Type B pancreatic cell (in vitro differentiated cells): ENCODE measurements around the gene CSPG5. TPM values are rescaled to one million over a fixed set of nuclear protein-coding genes. Genes with fewer than 3 reads are reported as not detected.

Experiments
- DNase-seq: peaks from one replicate; pipeline ENCODE4 v3.0.0; 2021; ENCODE audit warnings: mixed read lengths; ENCODE audit not compliant: unreplicated experiment; ENCODE audit errors: extremely low spot score
- H3K27ac Mint-ChIP-seq: 2 replicates; pipeline ENCODE4 v1.8.0; 2021; ENCODE audit warnings: mild to moderate bottlenecking, mixed read lengths
- H3K27me3 Mint-ChIP-seq: 2 replicates; pipeline ENCODE4 v1.8.0; 2021; ENCODE audit warnings: mixed read lengths
- H3K36me3 Mint-ChIP-seq: 2 replicates; pipeline ENCODE4 v1.8.0; 2021; ENCODE audit warnings: mixed read lengths
- H3K4me1 Mint-ChIP-seq: one replicate; pipeline ENCODE4 v1.8.0; 2021; ENCODE audit warnings: mixed read lengths; ENCODE audit not compliant: unreplicated experiment
- H3K4me3 Mint-ChIP-seq: 2 replicates; pipeline ENCODE4 v1.8.0; 2021; ENCODE audit warnings: mild to moderate bottlenecking, mixed read lengths
- H3K9me3 Mint-ChIP-seq: 2 replicates; pipeline ENCODE4 v1.8.0; 2021; ENCODE audit warnings: mixed read lengths
- CTCF ChIP-seq: fragments of 200-600 bp; sonication (generic); conservative IDR thresholded peaks from 2 replicates; pipeline ENCODE4 v1.5.0; 2021; ENCODE audit warnings: antibody characterized with exemption, mild to moderate bottlenecking
- total RNA-seq: library from RNA; stranded (reverse); gene quantifications from 2 replicates; pipeline ENCODE4 v1.2.1, GENCODE V29; 2021; ENCODE audit warnings: low replicate concordance

The CSPG5 gene
- total RNA-seq, 1 donor from 2014 or later: 2.1 TPM

DNA sequence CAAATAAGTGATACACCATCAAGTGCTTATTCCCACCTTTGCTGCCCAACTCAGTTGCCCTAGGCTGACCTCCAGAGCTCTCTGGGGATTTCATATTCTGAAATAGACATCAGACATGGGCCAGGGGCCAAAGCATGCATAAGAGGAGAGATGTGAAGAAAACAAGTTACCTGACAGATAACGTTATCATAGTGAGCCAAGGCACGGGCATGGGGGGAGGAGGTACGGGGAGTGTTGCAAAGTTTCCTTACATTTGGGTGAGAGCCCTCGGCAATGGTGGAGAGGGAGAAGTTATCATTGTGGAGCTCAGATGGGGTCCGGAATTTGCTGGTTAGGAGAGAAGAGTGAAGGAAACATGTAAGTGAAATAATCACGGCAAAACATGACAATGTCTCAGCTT is 9.8 kb downstream of the CSPG5 start:
- no peak overlapping the region for H3K27ac Mint-ChIP-seq
- H3K27me3 Mint-ChIP-seq: peaks cover 35% of the 10 kb centered on the region
- H3K4me1 Mint-ChIP-seq: peaks cover 22% of the 10 kb centered on the region
- H3K36me3 Mint-ChIP-seq: no peaks in the 10 kb centered on the region
- no peak for TF ChIP-seq CTCF
- no peak overlapping the region for H3K4me3 Mint-ChIP-seq
- H3K9me3 Mint-ChIP-seq: no peaks in the 10 kb centered on the region
- no peak for DNase-seq

GRCh38 chr3:47567149-47567548 is 11.5 kb downstream of the CSPG5 start:
- H3K9me3 Mint-ChIP-seq: no peaks in the 10 kb centered on the region
- peaks cover 21% of the 10 kb centered on the region for H3K27me3 Mint-ChIP-seq
- H3K27ac Mint-ChIP-seq: no peak overlapping the region
- peaks cover 10% of the 10 kb centered on the region for H3K4me1 Mint-ChIP-seq
- no peaks in the 10 kb centered on the region for H3K36me3 Mint-ChIP-seq
- no peak for DNase-seq
- TF ChIP-seq CTCF: no peak
- no peak overlapping the region for H3K4me3 Mint-ChIP-seq

GRCh38 chr3:47566667-47567066 is 12.0 kb downstream of the CSPG5 start:
- Mint-ChIP-seq H3K27me3 (peaks cover 16% of the 10 kb centered on the region), H3K4me3 (no peak overlapping the region), H3K4me1 (peaks cover 5% of the 10 kb centered on the region), H3K9me3 (no peaks in the 10 kb centered on the region), H3K27ac (no peak overlapping the region), H3K36me3 (no peaks in the 10 kb centered on the region)
- TF ChIP-seq CTCF: no peak
- no peak for DNase-seq

- no peaks in the 10 kb centered on the region for H3K4me1 Mint-ChIP-seq
- H3K9me3 Mint-ChIP-seq: no peaks in the 10 kb centered on the region
- TF ChIP-seq CTCF: no peak
- H3K27me3 Mint-ChIP-seq: peaks cover 11% of the 10 kb centered on the region
- H3K36me3 Mint-ChIP-seq: no peaks in the 10 kb centered on the region
- no peak overlapping the region for H3K4me3 Mint-ChIP-seq
- H3K27ac Mint-ChIP-seq: no peak overlapping the region
- DNase-seq: no peak
These were observed 12.7 kb downstream of the CSPG5 start for GRCh38 chr3:47565734-47566550.

DNA sequence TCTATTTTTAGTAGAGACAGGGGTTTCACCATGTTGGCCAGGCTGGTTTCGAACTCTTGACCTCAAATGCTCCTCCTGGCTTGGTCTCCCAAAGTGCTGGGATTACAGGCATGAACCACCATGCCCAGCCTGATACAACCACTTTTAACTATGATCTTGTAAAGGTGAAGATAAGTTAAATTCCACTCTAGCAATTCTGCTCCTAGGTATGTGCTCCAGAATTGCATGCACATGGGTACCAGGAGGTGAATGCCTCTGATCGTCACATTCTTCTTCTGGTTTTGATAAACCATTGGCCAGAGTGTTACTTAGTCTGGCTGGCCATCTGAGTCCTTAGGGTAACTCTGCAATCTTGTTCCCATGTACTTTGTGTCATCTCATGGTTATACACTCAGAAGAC is 22.3 kb downstream of the CSPG5 start:
- Mint-ChIP-seq H3K9me3 (no peaks in the 10 kb centered on the region), H3K4me3 (no peak overlapping the region), H3K27ac (no peak overlapping the region), H3K36me3 (no peaks in the 10 kb centered on the region), H3K4me1 (no peaks in the 10 kb centered on the region), H3K27me3 (peaks cover 6% of the 10 kb centered on the region)
- no peak for TF ChIP-seq CTCF
- no peak for DNase-seq
